NCI-H2196 (cell line): ENCODE measurements around the gene SLC2A9.

Experiments
- DNase-seq: peaks from one replicate; lab custom pipeline; 2025; ENCODE audit not compliant: unreplicated experiment; lab: John Stamatoyannopoulos, UW

Gene SLC2A9

GRCh38 chr4:9898596-9899305, 122.5 kb downstream of the SLC2A9 start:
- DNase-seq = no peak

DNA sequence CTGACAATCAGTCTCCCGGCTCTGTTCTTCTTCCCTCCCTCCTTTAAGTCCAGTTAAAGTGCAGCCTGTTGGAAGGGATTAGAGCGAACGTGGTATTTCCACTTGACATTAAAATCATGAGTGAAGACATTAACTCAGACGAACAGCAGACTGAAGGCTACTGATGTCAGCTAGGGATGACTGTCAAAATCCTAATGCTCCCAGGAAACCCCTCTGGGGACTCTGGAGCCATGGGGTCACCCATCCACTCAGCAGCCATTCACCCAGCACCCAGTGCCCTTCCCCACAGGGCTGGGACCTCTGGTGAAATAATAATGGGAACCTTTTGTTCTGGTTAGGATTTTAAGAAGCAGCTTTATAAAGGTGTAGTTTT, 126.0 kb downstream of the SLC2A9 start:
- DNase-seq = no peak

DNA sequence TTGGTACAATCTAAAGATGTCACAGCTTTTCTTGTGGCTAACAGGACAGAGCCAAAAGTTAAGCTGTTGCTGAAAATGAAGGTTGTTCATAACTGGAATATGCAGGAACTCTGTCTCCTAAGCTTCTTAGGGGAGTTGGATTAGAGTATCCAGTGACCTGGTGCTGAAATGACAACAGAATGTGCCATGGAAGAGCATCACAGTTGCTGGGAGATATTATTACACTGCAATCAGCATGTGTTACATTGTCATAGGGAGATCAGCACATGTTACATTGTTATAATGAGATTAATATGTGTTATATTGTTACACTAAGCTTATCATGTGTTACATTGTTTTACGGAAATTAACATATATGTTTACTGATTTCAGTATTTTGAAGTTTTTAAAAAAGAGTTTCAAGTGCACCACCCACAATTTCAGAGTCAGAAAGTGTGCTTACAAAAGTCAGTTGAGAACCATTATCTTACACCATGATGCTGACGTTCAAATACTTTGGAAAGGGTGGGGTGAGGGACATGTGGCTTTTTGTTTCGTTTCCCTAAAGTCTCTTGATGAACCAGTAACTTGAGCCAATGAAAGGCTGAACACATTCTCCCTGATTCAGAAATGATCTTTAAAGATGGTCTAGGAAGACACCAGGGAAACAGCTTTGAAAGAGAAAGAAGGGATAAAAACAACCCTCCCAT, 126.5 kb downstream of the SLC2A9 start:
- no peak for DNase-seq

DNA sequence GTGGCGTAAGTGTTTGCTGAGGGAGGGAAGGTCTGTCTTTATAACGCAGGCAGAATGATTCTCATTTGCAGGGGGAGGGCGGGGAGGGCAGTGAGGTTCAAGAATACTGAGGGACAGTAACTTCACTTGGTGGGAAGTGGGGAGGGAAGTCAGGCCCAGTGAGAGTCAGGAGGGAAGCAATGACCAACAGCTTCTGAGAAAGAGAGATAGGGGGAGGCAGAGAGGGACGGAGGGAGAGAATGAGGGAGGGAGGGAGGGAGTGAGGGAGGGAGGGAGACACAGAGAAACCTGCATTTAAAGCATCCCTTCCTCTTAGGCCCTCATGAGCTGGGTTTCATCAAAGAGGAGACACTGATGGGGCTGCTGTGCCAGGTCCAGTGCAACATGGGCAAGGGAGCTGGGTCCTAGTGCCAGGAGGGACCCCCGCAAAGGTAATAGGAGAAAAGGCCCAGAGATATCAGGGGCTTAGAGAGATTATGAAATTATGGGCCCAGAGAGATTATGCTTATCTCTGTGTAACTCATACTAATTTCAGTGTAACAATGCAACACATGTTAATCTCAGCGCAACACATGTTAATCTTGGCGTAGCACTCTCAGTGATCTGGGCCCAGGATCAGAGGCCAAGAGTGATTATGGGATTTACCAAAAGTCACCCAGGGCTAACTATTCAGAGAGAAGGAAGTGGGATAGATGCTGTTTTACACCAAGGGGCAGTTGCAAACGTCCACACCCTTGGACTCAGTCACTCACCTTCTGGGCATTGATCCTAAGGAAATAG, 127.8 kb downstream of the SLC2A9 start:
- DNase-seq = no peak

- no peak for DNase-seq
Observed at GRCh38 chr4:9891740-9892139, 129.6 kb downstream of the SLC2A9 start.

GRCh38 chr4:9891056-9891455, 130.2 kb downstream of the SLC2A9 start:
- no peak for DNase-seq

DNA sequence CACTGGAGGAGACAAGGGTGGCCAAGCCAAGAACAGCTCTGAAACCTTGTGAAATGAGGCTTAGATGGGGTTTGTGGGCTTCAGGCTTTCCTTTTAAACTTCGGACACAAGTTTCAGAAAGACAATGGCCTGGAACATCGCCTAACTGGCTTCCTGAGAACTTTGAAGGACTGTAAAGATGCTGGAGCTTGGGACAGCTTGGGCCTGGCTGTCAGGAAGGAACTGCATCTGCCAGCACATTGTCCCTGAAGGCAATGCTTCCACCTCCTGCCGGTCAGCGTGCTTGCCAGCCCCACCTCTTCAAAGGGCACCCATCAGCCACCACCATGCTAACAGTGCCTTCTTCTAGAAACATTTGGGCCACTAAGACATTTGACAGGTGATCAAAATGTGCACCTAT, 132.0 kb downstream of the SLC2A9 start:
- no peak for DNase-seq

DNA sequence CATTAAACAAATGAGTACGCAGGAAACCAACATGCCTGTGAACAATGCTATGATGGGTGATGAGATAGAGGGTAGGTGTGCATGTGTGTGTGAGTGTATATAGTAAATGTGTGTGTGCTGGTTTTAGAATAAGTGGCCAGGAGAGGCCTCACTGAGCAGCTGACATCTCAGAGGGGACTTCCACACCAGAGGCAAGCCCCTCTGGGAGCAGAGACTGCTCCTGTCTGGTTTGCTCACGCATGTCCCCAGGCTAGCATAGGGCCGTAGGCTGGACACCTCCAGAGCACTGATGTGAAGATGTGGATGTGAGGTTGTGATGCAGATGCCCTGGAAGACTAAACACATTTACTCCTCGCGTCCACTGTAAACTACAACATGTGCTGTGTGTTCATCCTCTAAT, 135.3 kb downstream of the SLC2A9 start:
- DNase-seq = no peak

DNA sequence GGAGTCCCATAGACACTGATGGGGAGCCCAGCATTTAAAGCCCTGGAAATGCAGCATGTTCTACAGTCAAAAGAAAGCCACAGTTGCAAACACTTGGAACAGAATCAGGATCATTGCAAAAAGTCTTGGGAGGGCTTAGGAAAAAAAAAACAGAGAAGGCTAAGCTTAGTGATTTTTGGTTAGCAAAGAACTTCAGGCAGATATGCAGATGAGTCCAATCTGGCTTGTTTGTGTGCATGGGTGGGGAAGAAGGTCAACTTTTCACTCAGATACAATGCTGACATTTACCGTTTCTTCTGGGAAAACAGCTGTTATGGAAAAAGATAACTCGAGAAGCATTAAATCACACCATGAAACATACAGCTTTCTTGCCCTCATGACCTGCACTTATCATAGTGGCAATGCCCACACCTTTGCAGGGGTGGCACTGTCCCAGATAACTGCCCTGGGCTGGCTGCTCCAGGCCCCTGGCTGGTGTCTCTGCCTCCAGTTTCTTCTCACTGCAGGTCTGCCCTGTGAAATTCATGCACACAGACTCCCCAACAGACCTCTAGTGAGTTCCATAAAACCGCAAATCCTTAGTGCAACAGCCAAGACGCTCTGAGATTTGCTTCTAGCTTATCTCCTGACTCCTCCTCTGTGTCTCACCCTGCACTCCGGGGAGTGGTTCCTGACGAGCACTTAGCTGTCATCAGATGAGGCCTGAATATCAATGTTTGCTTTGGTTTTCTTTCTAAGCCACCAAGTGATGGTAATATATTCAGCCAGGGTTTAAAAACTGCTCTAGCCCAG, 140.7 kb downstream of the SLC2A9 start:
- no peak for DNase-seq

DNA sequence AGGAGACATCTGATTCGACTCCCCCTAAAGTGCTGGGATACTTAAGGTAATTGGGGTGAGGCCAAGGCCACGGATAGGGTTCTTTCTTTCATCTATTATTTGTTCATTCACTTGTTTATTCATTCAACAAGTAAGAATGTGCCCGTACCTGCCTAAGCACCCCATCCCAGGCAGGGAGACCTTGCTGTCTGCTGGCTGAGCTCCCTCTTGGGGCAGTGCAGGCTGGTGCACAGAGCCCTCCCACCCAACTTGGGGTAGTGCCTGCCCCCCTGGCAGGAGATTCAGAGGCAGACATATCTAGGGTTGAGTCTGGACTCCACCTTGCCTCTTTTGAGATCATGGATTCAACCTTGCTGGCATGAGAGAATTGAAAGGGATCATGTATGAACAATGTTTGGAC, 144.2 kb downstream of the SLC2A9 start:
- no peak for DNase-seq

DNA sequence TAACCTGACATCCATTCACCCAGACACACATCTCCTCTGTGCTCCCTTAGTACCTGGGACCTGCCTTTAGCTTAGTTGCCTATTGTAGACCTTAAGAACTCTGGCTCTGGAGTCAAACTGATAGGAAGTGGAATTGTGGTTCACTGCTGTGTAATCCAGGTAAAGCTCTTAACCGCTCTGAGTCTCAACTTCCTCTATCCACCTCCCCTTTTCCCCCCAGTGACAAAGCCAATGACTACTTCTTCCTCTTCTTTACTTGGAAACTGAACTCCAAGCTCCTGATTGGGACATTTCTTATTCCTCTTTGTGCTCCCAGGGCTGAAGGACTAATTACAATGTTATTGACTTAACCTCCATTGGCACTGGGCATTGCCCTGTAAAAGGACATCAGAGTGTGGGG, 145.8 kb downstream of the SLC2A9 start:
- DNase-seq = no peak

- no peak for DNase-seq
Observed at GRCh38 chr4:9874385-9874784, 146.9 kb downstream of the SLC2A9 start.

DNA sequence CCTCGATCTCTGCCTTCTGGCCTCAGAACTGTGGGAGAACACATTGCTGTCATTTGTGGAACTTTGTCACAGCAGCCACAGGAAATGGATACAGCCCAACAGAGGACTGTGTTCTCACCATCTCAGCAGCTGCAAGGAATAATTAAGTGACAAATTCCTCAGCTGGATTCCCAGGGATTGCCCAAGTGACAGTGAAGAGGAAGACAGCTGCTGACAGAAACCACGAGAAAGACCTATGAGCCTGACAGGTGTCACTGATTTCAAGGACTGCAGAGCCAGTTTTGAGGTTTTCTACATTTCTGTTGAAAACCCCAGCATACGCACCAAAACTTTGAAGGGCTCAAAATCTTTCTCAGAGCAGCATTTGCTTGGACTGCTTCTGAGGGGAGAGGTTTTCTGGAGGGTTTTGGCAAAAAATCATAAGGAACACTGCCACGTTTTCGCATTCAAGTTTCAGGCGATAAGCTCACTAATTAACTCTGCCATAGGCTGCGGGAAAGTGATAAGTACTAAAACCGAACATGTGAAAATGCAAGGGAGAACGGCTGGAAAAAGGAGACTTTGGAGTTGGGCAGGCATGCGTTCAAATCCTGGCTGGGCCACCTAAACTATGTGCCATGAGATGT, 151.0 kb downstream of the SLC2A9 start:
- DNase-seq = no peak

- DNase-seq = peak; percentile 82
Observed at GRCh38 chr4:9867751-9868425, 153.4 kb downstream of the SLC2A9 start.

- no peak for DNase-seq
Observed at GRCh38 chr4:9866931-9867330, 154.4 kb downstream of the SLC2A9 start.

DNA sequence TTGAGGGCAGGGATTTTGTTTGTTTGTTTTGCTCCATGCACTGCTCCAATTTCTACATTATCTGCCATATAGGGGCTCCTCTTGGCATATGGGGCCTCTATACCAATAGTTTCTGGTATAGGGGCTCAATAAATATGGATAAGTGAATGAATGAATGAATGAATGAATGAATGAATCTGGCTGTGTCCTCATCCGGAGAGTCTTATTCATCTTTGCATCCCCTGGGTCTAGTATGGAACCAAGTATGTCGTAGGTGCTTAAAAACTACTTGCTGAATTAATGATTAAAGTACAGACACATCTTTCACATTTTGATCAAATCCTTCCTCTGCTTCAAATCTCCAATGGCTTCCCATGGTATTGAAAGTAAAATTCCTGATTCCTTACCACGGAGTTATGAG, 159.7 kb downstream of the SLC2A9 start:
- no peak for DNase-seq

GRCh38 chr4:9859810-9860209, 161.5 kb downstream of the SLC2A9 start:
- DNase-seq = no peak

- DNase-seq = no peak
Observed at GRCh38 chr4:9849538-9849920, 171.8 kb downstream of the SLC2A9 start.

DNA sequence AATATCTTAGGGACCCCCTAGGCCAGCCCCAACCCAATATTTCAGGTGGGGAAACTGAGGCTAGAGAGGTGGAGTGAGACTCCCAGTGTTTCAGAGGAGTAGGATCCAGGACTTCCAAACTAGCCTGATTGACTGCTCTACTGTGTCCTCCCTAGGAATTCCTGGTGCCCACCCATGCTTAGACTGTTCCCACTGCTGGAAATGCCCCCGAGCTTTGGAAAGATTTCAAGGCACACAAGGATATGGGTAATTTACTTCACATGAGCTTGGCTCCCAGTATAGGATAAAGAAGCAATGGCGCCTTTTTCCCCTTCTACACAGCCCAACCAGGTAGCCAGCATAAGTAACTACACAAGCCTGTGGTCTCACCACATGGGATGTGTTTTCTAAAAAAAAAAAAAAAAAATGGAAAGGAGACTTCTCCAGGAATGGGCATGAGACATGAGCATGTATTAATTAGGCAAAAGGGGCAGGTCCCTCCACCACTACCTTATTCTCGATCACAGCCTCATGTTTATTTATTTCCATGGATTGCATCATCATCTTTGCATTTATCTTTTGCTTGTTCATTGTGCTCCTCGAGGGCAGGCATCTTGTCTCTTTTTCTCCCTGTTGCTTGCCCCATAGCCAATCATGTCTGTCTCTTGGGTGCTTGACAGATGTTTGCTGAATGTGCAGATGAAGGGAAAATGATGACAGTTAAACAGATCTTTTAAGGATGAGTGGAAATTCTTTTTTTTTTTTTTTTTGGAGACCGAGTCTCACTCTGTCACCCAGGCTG, 173.1 kb downstream of the SLC2A9 start:
- DNase-seq = no peak
